HEK293 (cell line): ENCODE data around the gene DPP6.

ENCODE experiments used
- CTCF ChIP-seq: fragments of 450-650 bp; formaldehyde crosslinking; IDR thresholded peaks from 2 replicates; pipeline ENCODE4 v1.5.1; 2016; ENCODE audit warnings: missing biosample characterization, missing genetic modification characterization
- HOXA7 ChIP-seq: sonication (generic); formaldehyde crosslinking; IDR thresholded peaks from 2 replicates; pipeline ENCODE4 v1.8.1; 2022; ENCODE audit warnings: missing genetic modification reagents, borderline replicate concordance
- PRDM2 ChIP-seq: fragments of 450-650 bp; formaldehyde crosslinking; IDR thresholded peaks from 2 replicates; pipeline ENCODE4 v1.5.1; 2016; ENCODE audit warnings: missing biosample characterization, missing genetic modification characterization, borderline replicate concordance
- REST ChIP-seq: fragments of 450-650 bp; formaldehyde crosslinking; IDR thresholded peaks from 2 replicates; pipeline ENCODE4 v1.5.1; 2016; ENCODE audit warnings: missing biosample characterization, missing genetic modification characterization
- YY1 ChIP-seq: fragments of 450-650 bp; formaldehyde crosslinking; IDR thresholded peaks from 2 replicates; pipeline ENCODE4 v1.5.1; 2018; ENCODE audit warnings: missing biosample characterization, missing genetic modification characterization
- ZBTB21 ChIP-seq: fragments of 450-650 bp; formaldehyde crosslinking; IDR thresholded peaks from 2 replicates; pipeline ENCODE4 v1.5.1; 2017; ENCODE audit warnings: missing biosample characterization, missing genetic modification characterization
- ZNF24 ChIP-seq: fragments of 450-650 bp; formaldehyde crosslinking; IDR thresholded peaks from 2 replicates; pipeline ENCODE4 v1.5.1; 2016; ENCODE audit warnings: missing biosample characterization, missing genetic modification characterization
- ZNF580 ChIP-seq: fragments of 450-650 bp; formaldehyde crosslinking; IDR thresholded peaks from 2 replicates; pipeline ENCODE4 v1.5.1; 2016; ENCODE audit warnings: missing biosample characterization, missing genetic modification characterization
- ZNF677 ChIP-seq: fragments of 450-650 bp; IDR thresholded peaks from 2 replicates; pipeline ENCODE4 v1.5.0; 2018; ENCODE audit warnings: missing biosample characterization, mild to moderate bottlenecking, missing genetic modification characterization, moderate library complexity
- ZNF76 ChIP-seq: fragments of 450-650 bp; formaldehyde crosslinking; IDR thresholded peaks from 2 replicates; pipeline ENCODE4; 2016; ENCODE audit warnings: low read depth, missing biosample characterization, missing genetic modification characterization, borderline replicate concordance
- ZNF776 ChIP-seq: fragments of 450-650 bp; formaldehyde crosslinking; IDR thresholded peaks from 2 replicates; pipeline ENCODE4 v1.5.0; 2017; ENCODE audit warnings: missing biosample characterization, missing genetic modification characterization, borderline replicate concordance
- ZSCAN30 ChIP-seq: fragments of 450-650 bp; IDR thresholded peaks from 2 replicates; pipeline ENCODE4 v1.5.1; 2018; ENCODE audit warnings: missing biosample characterization, mild to moderate bottlenecking, missing genetic modification characterization, moderate library complexity

- TF ChIP-seq CTCF: no peak
- no peak for TF ChIP-seq ZBTB21 (tag by site-specific recombination)
- no peak for TF ChIP-seq ZNF776 (tag by site-specific recombination)
- TF ChIP-seq ZNF677 (tag by site-specific recombination): no peak
- no peak for TF ChIP-seq REST
- no peak for TF ChIP-seq HOXA7
- TF ChIP-seq PRDM2 (tag by site-specific recombination): no peak
- no peak for TF ChIP-seq ZSCAN30
- no peak for TF ChIP-seq ZNF24 (tag by site-specific recombination)
- TF ChIP-seq ZNF76: no peak
- TF ChIP-seq ZNF580 (tag by site-specific recombination): no peak
- no peak for TF ChIP-seq YY1 (tag by site-specific recombination)
Measured at GRCh38 chr7:154686305-154686704, 634.1 kb downstream of the DPP6 start.
